SK-N-SH (cell line): ENCODE results near the gene XRCC6.

Source experiments
- GABPA ChIP-seq: IDR thresholded peaks from 2 replicates; pipeline ENCODE4 v1.4.0; 2012; ENCODE audit warnings: low read depth, mild to moderate bottlenecking
- JUND ChIP-seq: IDR thresholded peaks from 2 replicates; pipeline ENCODE4 v1.4.0; 2012
- MEF2A ChIP-seq: IDR thresholded peaks from 2 replicates; pipeline ENCODE4 v1.4.0; 2012; ENCODE audit warnings: low read depth, borderline replicate concordance
- MXI1 ChIP-seq: IDR thresholded peaks from 2 replicates; pipeline ENCODE4 v1.6.1; 2012; ENCODE audit warnings: mild to moderate bottlenecking, low read depth, low read length, improper control_type of control experiment
- NFIC ChIP-seq: IDR thresholded peaks from 2 replicates; pipeline ENCODE4 v1.4.0; 2012; ENCODE audit warnings: borderline replicate concordance
- POLR2AphosphoS5 ChIP-seq: IDR thresholded peaks from 2 replicates; pipeline ENCODE4 v1.6.1; 2012; ENCODE audit warnings: low read depth, low read length
- TEAD4 ChIP-seq: IDR thresholded peaks from 2 replicates; pipeline ENCODE4 v1.4.0; 2012; ENCODE audit warnings: mild to moderate bottlenecking, borderline replicate concordance; ENCODE audit not compliant: insufficient read depth
- YY1 ChIP-seq: IDR thresholded peaks from 2 replicates; pipeline ENCODE4 v1.4.0; 2012; ENCODE audit warnings: low read depth, mild to moderate bottlenecking
- TF ChIP-seq, protein P1 (sequence below): fragments of 200-600 bp; sonication (generic); IDR thresholded peaks from 2 replicates; pipeline ENCODE4 v1.6.1; 2017; ENCODE audit warnings: antibody characterized with exemption, mild to moderate bottlenecking, moderate library complexity
- TF ChIP-seq, protein P2 (sequence below): IDR thresholded peaks from 2 replicates; pipeline ENCODE4; 2012
- TF ChIP-seq, protein P3 (sequence below): IDR thresholded peaks from 2 replicates; pipeline ENCODE4 v1.6.1; 2012; ENCODE audit warnings: mild to moderate bottlenecking, low read depth, low read length, moderate library complexity
- TF ChIP-seq, protein P4 (sequence below): IDR thresholded peaks from 2 replicates; pipeline ENCODE4 v1.4.0; 2012; ENCODE audit warnings: low read depth

DNA sequence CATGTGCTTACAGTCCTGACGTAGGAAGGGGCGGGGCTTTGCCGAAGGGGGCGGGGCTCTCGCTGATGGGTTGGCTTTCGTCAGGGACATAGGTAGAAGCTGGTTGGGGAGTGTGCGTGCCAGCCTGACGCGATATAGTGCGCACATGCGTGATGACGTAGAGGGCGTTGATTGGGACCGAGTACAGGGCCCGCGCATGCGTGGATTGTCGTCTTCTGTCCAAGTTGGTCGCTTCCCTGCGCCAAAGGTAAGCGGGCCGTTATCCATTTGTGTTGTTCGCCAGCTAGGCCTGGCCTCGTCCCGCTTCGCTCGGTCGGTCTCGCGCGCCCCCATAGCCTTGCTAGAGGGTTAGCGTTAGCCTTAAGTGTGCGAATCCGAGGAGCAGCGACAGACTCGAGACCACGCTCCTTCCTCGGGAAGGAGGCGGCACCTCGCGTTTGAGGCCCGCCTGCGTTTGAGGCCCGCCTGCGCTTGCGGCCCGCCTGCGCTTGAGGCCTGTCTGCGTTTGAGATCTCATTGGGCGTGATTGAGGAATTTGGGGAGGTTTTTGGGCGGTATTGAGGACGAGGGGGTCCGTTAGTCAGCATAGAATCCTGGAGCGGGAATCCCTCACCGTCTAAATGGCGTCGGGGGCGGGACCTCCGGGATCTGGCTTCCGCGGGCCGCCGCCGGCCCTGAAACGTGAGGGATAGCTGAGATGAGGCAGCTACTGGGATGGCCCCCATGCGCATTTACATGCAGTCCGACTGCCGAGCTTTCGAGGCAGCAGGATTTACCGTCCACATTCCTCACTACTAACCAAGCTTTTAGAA is at the start of gene XRCC6:
- TF ChIP-seq, protein P1, sequence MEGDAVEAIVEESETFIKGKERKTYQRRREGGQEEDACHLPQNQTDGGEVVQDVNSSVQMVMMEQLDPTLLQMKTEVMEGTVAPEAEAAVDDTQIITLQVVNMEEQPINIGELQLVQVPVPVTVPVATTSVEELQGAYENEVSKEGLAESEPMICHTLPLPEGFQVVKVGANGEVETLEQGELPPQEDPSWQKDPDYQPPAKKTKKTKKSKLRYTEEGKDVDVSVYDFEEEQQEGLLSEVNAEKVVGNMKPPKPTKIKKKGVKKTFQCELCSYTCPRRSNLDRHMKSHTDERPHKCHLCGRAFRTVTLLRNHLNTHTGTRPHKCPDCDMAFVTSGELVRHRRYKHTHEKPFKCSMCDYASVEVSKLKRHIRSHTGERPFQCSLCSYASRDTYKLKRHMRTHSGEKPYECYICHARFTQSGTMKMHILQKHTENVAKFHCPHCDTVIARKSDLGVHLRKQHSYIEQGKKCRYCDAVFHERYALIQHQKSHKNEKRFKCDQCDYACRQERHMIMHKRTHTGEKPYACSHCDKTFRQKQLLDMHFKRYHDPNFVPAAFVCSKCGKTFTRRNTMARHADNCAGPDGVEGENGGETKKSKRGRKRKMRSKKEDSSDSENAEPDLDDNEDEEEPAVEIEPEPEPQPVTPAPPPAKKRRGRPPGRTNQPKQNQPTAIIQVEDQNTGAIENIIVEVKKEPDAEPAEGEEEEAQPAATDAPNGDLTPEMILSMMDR = no peak
- TF ChIP-seq POLR2AphosphoS5 = peak; percentile 49
- TF ChIP-seq, protein P2, sequence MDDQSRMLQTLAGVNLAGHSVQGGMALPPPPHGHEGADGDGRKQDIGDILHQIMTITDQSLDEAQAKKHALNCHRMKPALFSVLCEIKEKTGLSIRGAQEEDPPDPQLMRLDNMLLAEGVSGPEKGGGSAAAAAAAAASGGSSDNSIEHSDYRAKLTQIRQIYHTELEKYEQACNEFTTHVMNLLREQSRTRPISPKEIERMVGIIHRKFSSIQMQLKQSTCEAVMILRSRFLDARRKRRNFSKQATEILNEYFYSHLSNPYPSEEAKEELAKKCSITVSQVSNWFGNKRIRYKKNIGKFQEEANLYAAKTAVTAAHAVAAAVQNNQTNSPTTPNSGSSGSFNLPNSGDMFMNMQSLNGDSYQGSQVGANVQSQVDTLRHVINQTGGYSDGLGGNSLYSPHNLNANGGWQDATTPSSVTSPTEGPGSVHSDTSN = peak; percentile 60; the same call in 1 of the 2 replicates
- TF ChIP-seq MXI1 = peak; percentile 43; the same call in 1 of the 2 replicates
- no peak for TF ChIP-seq TEAD4
- TF ChIP-seq JUND = no peak
- TF ChIP-seq NFIC = no peak
- TF ChIP-seq MEF2A = no peak
- peak; percentile 78 for TF ChIP-seq YY1
- peak; percentile 65; the same call in 1 of the 2 replicates for TF ChIP-seq GABPA
- TF ChIP-seq, protein P3, sequence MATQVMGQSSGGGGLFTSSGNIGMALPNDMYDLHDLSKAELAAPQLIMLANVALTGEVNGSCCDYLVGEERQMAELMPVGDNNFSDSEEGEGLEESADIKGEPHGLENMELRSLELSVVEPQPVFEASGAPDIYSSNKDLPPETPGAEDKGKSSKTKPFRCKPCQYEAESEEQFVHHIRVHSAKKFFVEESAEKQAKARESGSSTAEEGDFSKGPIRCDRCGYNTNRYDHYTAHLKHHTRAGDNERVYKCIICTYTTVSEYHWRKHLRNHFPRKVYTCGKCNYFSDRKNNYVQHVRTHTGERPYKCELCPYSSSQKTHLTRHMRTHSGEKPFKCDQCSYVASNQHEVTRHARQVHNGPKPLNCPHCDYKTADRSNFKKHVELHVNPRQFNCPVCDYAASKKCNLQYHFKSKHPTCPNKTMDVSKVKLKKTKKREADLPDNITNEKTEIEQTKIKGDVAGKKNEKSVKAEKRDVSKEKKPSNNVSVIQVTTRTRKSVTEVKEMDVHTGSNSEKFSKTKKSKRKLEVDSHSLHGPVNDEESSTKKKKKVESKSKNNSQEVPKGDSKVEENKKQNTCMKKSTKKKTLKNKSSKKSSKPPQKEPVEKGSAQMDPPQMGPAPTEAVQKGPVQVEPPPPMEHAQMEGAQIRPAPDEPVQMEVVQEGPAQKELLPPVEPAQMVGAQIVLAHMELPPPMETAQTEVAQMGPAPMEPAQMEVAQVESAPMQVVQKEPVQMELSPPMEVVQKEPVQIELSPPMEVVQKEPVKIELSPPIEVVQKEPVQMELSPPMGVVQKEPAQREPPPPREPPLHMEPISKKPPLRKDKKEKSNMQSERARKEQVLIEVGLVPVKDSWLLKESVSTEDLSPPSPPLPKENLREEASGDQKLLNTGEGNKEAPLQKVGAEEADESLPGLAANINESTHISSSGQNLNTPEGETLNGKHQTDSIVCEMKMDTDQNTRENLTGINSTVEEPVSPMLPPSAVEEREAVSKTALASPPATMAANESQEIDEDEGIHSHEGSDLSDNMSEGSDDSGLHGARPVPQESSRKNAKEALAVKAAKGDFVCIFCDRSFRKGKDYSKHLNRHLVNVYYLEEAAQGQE = no peak
- TF ChIP-seq, protein P4, sequence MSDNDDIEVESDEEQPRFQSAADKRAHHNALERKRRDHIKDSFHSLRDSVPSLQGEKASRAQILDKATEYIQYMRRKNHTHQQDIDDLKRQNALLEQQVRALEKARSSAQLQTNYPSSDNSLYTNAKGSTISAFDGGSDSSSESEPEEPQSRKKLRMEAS = peak; percentile 53; the same call in 1 of the 2 replicates
